Breast epithelium (tissue), 4 donors: ENCODE results near the gene IRF6. TPM values are rescaled to one million over a fixed set of nuclear protein-coding genes. Genes with fewer than 3 reads are reported as not detected.

Experiments used
- DNase-seq, 2 donors: peaks; one replicate each; pipeline ENCODE4 v3.0.0-alpha.2; 2019; ENCODE audit warnings: low spot score in 2 of 2
- H3K27ac ChIP-seq, 2 donors: fragments of 200-600 bp; sonication (generic) in 1 of 2; one replicate each; pipeline ENCODE4 v1.5.1; 2016 to 2019; ENCODE audit warnings: mild to moderate bottlenecking in 1 of 2
- H3K27me3 ChIP-seq, 2 donors: fragments of 200-600 bp; sonication (generic) in 1 of 2; one replicate each; pipeline versions ENCODE4 v1.5.1 to v1.6.0; 2017 to 2019; ENCODE audit warnings: control low read depth in 1 of 2, mild to moderate bottlenecking in 1 of 2
- H3K36me3 ChIP-seq: fragments of 200-600 bp; one replicate; pipeline ENCODE4 v1.5.1; 2019
- H3K4me1 ChIP-seq, 2 donors: fragments of 200-600 bp; sonication (generic); one replicate each; pipeline ENCODE4 v1.5.1; 2016 to 2019; ENCODE audit warnings: control low read depth in 1 of 2
- H3K4me3 ChIP-seq, 3 donors: fragments of 200-600 bp; sonication (generic); 1 replicate in 2 of 3; 2 replicates in 1 of 3; pipeline ENCODE4 v1.5.1; 2016 to 2019; ENCODE audit warnings: mild to moderate bottlenecking in 3 of 3, moderate library complexity in 2 of 3
- H3K9me3 ChIP-seq, 2 donors: fragments of 200-600 bp; sonication (generic) in 1 of 2; one replicate each; pipeline ENCODE4 v1.5.1; 2016 to 2019; ENCODE audit warnings: control low read depth in 1 of 2
- CTCF ChIP-seq, 3 donors: fragments of 450-650 bp; IDR thresholded peaks; one replicate each; pipeline ENCODE4 v1.5.1; 2016 to 2017; ENCODE audit warnings: antibody characterized with exemption in 3 of 3, mild to moderate bottlenecking in 3 of 3, moderate library complexity in 3 of 3
- POLR2A ChIP-seq: fragments of 450-650 bp; IDR thresholded peaks from one replicate; pipeline ENCODE4 v1.6.1; 2016; ENCODE audit warnings: antibody characterized with exemption, mild to moderate bottlenecking, moderate library complexity
- POLR2AphosphoS5 ChIP-seq, 3 donors: sonication (generic); formaldehyde crosslinking; IDR thresholded peaks; one replicate each; pipeline ENCODE4 v1.6.1; 2017; ENCODE audit warnings: antibody characterized with exemption in 3 of 3
- intact Hi-C: fragments of 100-400 bp; cut with DNase I; formaldehyde crosslinking; loops from one replicate; pipeline ENCODE4 v1.15.1; 2023; ENCODE audit warnings: low total_unique reads
- total RNA-seq, 3 donors: library from RNA; depleted of rRNA; stranded (reverse); fragments of >200 nt; gene quantifications; one replicate each; pipeline ENCODE4 v1.1.0, GENCODE V29; 2016

The IRF6 gene
- total RNA-seq, 3 donors from 2014 or later = 1.9 to 81.8 (median 42.9) TPM

- no peaks in the 10 kb centered on the region for H3K36me3 ChIP-seq
- no peaks in the 10 kb centered on the region for H3K27me3 ChIP-seq
- intact Hi-C loops = no loop called here
- H3K9me3 ChIP-seq = no peaks in the 10 kb centered on the region
- no peak for TF ChIP-seq POLR2A
- no peak for TF ChIP-seq POLR2AphosphoS5 (IDR thresholded peaks at IDR 0.05)
- TF ChIP-seq CTCF (IDR thresholded peaks at IDR 0.05) = no peak
- no peak overlapping the region for H3K27ac ChIP-seq
- H3K4me3 ChIP-seq = no peak overlapping the region
- no peaks in the 10 kb centered on the region for H3K4me1 ChIP-seq
- DNase-seq = no peak
Observed at GRCh38 chr1:209755256-209755655, 50.7 kb downstream of the IRF6 start.

GRCh38 chr1:209752890-209753289 is 53.1 kb downstream of the IRF6 start:
- no peak for DNase-seq
- Histone ChIP-seq H3K27ac (no peak overlapping the region), H3K27me3 (no peaks in the 10 kb centered on the region), H3K4me1 (no peaks in the 10 kb centered on the region), H3K36me3 (no peaks in the 10 kb centered on the region), H3K9me3 (no peaks in the 10 kb centered on the region), H3K4me3 (no peak overlapping the region)
- no peak for TF ChIP-seq POLR2A
- no peak for TF ChIP-seq POLR2AphosphoS5 (IDR thresholded peaks at IDR 0.05)
- no peak for TF ChIP-seq CTCF (IDR thresholded peaks at IDR 0.05)
- intact Hi-C loops = no loop called here

GRCh38 chr1:209751627-209752231 is 54.2 kb downstream of the IRF6 start:
- no peaks in the 10 kb centered on the region for H3K9me3 ChIP-seq
- TF ChIP-seq POLR2A = no peak
- no peak for TF ChIP-seq CTCF (IDR thresholded peaks at IDR 0.05)
- no peak for TF ChIP-seq POLR2AphosphoS5 (IDR thresholded peaks at IDR 0.05)
- H3K4me3 ChIP-seq = no peak overlapping the region
- no peaks in the 10 kb centered on the region for H3K27me3 ChIP-seq
- H3K4me1 ChIP-seq = no peaks in the 10 kb centered on the region
- no peak overlapping the region for H3K27ac ChIP-seq
- DNase-seq = no peak
- intact Hi-C loops = no loop called here
- H3K36me3 ChIP-seq = no peaks in the 10 kb centered on the region

- Histone ChIP-seq H3K4me3 (no peak overlapping the region), H3K9me3 (no peaks in the 10 kb centered on the region), H3K27me3 (no peaks in the 10 kb centered on the region), H3K36me3 (no peaks in the 10 kb centered on the region), H3K27ac (no peak overlapping the region), H3K4me1 (no peaks in the 10 kb centered on the region)
- DNase-seq = no peak
- TF ChIP-seq POLR2A (no peak), CTCF (IDR thresholded peaks at IDR 0.05) (no peak), POLR2AphosphoS5 (IDR thresholded peaks at IDR 0.05) (no peak)
- intact Hi-C loops = no loop called here
Observed at GRCh38 chr1:209749670-209750323, 56.1 kb downstream of the IRF6 start.

GRCh38 chr1:209749205-209749604 is 56.7 kb downstream of the IRF6 start:
- Histone ChIP-seq H3K27me3 (no peaks in the 10 kb centered on the region), H3K4me1 (no peaks in the 10 kb centered on the region), H3K36me3 (no peaks in the 10 kb centered on the region), H3K4me3 (no peak overlapping the region), H3K27ac (no peak overlapping the region), H3K9me3 (no peaks in the 10 kb centered on the region)
- DNase-seq = no peak
- intact Hi-C loops = no loop called here
- TF ChIP-seq CTCF (IDR thresholded peaks at IDR 0.05) = no peak
- no peak for TF ChIP-seq POLR2AphosphoS5 (IDR thresholded peaks at IDR 0.05)
- no peak for TF ChIP-seq POLR2A
